HG03103 (cell line): Measurements from ENCODE around the gene NPR1.
"Not testable (repeated sequence)": the region's sequence is repeated elsewhere in the genome, so short reads cannot be mapped to it uniquely, and the experiment has no call there.

Experiments
- ATAC-seq: cut with Tn5 transposase; IDR thresholded peaks from one replicate; pipeline ENCODE4 v1.9.1; 2021; ENCODE audit warnings: low read depth; ENCODE audit not compliant: unreplicated experiment

Gene NPR1

GRCh38 chr1:153678519-153679336 is at the start of gene NPR1:
TSS of gene NPR1 (plus strand) at chr1:153678688. CDS start at chr1:153679109, 421 bp downstream.
- no peak for ATAC-seq

DNA sequence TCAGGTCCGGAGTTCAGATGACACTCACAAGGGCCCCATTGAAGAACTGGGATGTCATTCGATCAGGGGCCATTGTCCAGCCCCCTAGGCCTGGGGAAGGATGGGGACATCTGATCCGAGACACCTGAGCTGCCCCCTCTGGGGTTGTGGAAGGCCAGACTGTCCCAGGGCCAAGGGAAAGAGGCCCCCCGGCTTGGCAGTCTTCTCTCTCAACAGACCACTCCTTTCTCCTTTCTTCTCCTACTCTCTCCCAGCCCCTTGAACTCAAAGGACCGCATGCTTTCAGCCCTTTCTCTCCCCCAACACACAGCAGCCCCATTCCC is 49.2 kb upstream of the NPR1 start:
- no peak for ATAC-seq

DNA sequence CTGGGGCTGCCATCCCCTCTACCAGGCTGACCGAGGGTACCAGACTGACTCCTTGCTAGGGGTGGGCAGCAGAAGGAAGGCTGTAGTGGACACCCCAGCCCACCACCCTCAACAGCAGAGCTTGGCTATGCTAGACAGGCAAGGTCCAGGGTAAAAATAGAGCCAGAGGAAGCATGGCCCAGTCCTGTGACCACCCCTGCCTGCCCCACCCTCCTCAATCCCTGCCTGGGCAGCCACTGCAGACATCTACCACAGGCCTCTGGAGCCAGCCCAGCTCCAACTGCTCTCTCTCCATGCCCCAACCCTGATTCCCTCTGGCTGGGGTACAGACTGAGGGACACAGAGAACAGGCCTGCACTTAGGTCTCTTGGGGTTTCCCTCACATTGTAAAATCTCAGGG is 48.5 kb upstream of the NPR1 start:
- ATAC-seq: no peak

DNA sequence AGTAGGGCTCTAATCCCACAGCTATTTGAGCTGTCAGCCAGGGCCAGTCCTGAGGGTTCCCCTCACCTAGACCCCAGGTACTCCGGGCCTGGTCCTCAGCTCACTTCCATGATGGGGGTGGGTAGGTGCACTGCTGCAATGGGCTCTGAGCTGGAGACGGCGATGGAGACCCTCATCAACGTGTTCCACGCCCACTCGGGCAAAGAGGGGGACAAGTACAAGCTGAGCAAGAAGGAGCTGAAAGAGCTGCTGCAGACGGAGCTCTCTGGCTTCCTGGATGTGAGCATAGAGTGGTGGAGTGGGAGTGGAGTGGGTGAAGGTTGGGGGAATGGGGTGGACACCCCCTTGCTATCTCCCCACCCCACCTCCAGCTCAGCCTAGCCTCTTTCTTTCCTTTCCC is 48.1 kb upstream of the NPR1 start:
- no peak for ATAC-seq

- ATAC-seq: no peak
Observed at GRCh38 chr1:153631047-153632022, 47.2 kb upstream of the NPR1 start.

- no peak for ATAC-seq
Observed at GRCh38 chr1:153633161-153633753, 45.2 kb upstream of the NPR1 start.

DNA sequence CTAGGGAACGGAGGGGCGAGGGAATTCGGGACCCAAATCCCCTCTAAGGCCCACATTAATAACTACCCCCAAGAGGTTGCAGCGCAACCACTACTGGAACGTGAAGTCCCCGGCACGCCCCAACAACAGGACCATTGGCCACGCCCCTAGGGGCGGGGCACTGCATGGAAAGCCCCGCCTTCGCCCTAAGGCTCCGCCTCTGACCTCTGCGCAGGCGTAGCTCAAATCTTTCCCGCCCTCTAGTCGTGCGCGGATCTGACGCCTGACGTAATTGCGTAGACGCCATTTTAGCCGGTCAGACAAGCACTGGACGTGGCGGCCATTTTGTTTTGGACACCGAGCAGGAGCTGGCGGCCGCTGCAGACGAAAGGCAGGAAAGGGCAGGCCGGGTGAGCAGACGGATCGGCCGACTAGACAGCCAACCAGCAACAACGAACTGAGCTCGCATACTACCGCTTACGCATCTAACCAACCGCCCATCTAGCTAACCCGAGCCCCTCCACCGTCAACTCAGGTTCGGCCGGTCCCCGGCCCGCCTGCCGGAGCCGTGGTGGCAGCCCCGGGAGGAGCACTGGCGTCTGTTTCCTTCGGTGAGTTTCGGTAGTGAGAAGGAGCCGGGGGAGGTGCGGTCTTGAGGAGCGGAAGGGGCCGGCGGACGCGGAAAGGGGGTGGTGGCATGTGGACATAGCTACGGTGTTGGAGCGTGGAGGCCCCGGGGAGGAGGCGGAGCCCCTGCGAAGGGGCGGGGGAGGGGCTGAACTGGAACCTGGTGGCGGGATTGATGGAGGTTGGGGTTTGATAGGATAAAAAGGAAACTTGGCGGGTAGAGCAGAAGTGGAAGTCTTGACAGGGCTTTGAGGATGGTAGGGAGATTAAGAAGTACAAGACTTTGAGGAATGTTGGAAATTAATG is 44.5 kb upstream of the NPR1 start, which contains the start of gene CHTOP:
Gene CHTOP, plus strand, starts transcription at position 313 of the 912 bp plus-strand sequence. CDS start 2,523 bp downstream, outside the sequence.
- peak; percentile 75 for ATAC-seq

DNA sequence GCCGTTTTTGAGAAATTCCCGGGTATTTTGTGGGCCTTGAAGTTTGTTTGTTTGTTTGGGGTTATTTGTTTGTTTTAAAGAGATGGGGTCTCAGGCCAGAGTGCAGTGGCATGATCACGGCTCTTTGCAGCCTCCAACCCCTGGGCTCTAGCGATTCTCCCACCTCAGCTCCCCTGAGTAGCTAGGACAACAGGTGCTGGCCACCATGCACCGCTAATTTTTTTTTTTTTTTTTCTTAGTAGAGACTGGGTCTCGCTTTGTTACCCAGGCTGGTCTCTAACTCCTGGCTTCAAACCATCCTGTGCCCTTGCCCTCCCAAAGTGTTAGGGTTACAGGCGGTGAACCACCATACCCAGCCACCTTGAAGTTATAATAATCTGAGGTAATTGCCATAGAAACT is 42.6 kb upstream of the NPR1 start:
- no peak for ATAC-seq

- no peak for ATAC-seq
Observed at GRCh38 chr1:153636312-153636711, 42.2 kb upstream of the NPR1 start.

GRCh38 chr1:153638261-153638660 is 40.2 kb upstream of the NPR1 start:
- ATAC-seq: no peak

GRCh38 chr1:153639280-153639679 is 39.2 kb upstream of the NPR1 start:
- ATAC-seq: no peak

DNA sequence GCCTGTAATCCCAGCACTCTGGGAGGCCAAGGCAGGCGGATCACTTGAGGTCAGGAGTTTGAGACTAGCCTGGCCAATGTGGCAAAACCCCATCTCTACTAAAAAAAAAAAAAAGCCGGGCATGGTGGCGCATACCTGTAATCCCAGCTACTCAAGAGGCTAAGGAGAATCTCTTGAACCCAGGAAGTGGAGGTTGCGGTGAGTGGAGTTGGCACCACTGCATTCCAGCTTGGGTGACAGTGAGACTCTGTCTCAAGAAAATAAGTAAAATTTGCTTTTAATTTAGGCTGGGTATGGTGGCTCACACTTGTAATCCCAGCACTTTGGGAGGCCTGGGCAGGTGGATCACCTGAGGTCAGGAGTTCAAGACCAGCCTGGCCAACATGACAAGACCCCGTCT is 38.3 kb upstream of the NPR1 start:
- not testable (repeated sequence) for ATAC-seq

- ATAC-seq: no peak
Observed at GRCh38 chr1:153640861-153641260, 37.6 kb upstream of the NPR1 start.

GRCh38 chr1:153642161-153642560 is 36.3 kb upstream of the NPR1 start:
- no peak for ATAC-seq

DNA sequence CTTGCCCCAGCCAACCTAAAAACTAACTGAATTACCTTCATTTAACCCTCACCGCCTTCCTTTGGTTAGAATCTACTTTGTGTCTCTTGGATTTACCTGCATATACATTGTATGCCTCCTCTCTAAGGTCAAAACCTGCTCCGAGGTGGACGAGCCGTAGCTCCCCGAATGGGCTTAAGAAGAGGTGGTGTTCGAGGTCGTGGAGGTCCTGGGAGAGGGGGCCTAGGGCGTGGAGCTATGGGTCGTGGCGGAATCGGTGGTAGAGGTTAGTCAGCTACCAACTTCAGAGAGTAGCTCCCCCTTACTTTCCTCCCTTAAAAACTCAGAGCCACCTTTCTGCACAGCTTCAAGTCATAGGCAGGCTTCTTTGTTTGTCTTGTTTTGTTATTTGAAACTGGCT is 35.4 kb upstream of the NPR1 start:
- no peak for ATAC-seq

GRCh38 chr1:153643816-153644215 is 34.7 kb upstream of the NPR1 start:
- no peak for ATAC-seq

GRCh38 chr1:153646672-153647345 is 31.7 kb upstream of the NPR1 start:
- ATAC-seq: no peak

GRCh38 chr1:153647346-153647714 is 31.2 kb upstream of the NPR1 start:
- ATAC-seq: no peak

DNA sequence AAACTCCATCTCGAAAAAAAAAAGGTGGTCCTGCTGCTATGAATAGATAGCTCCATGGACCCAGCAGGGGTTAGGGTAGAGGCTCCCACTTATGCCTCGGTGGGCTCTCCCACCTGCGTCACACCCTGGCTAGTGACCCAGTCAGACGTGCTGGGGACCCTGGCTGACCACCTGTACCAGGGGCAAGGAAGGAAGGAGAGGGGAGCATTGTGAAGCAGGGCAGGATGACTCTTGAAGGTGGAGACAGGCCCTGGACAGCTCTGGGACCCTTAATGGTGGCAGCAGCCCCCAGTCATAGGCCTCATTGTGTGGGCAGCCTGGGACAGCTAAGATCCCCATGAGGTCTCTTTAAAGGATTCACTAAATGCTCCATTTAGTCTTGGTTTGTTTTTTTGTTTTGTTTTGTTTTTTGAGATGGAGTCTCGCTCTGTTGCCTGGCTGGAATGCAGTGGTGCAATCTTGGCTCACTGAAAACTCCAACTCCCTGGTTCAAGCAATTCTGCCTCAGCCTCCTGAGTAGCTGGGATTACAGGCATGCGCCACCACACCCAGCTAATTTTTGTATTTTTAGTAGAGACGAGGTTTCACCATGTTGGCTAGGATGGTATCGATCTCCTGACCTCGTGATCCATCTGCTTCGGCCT is 30.4 kb upstream of the NPR1 start:
- ATAC-seq: no peak
